Frontal cortex (tissue), 4 donors: ENCODE measurements around the gene RIT1. TPM values are rescaled to one million over a fixed set of nuclear protein-coding genes. Genes with fewer than 3 reads are reported as not detected.

Experiments used
- DNase-seq, 2 donors: peaks; one replicate each; pipeline ENCODE4 v3.0.0; 2012; ENCODE audit warnings: low spot score in 2 of 2
- FAIRE-seq: peaks from 2 replicates; lab custom pipeline; 2012; peaks lifted over from hg19 to GRCh38; lab: Jason Lieb, UNC
- small RNA-seq: library from RNA; depleted of rRNA; stranded (forward); fragments of <200 nt; gene quantifications from one replicate; pipeline ENCODE3, GENCODE V24; 2014
- total RNA-seq: library from RNA; depleted of rRNA; stranded (reverse); fragments of >200 nt; gene quantifications from one replicate; pipeline ENCODE4 v1.2.3, GENCODE V29; 2014
- donor health status: control.
- donor health status: control.
- donor health status: control.

RIT1 gene
- total RNA-seq, 1 donor from 2014 or later, result 33.8 TPM

GRCh38 chr1:155859881-155860871 lies 51.0 kb downstream of the RIT1 start:
- peak; percentile 52 to 80 for DNase-seq
- FAIRE-seq, result no peak

- FAIRE-seq, result peak; percentile 89
- peak; percentile 79 to 90 for DNase-seq
Measured at GRCh38 chr1:155859234-155859829, 51.8 kb downstream of the RIT1 start, which contains the start of gene SYT11. TSS of gene SYT11 (plus strand) at chr1:155859567. CDS start at chr1:155859762, 195 bp downstream.

DNA sequence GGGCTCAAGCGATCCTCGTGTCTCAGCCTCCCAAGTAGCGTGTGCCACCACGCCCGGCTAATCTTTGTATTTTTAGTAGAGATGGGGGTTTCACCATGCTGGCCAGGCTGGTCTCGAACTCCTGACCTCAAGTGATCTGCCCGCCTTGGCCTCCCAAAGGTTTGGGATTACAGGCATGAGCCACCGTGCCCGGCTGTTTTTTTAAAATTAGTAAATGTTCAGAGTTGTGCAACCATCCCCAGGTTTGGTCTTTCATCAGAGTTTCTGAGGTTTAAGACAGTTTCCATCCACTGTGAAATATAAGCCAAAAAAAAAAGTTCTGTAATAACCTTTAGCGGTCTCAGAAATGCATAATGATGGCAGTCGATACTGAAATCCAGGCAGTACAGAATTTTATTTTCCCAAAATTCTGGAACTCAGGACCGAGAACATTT lies 52.3 kb downstream of the RIT1 start:
- FAIRE-seq (no peak), DNase-seq (no peak)

DNA sequence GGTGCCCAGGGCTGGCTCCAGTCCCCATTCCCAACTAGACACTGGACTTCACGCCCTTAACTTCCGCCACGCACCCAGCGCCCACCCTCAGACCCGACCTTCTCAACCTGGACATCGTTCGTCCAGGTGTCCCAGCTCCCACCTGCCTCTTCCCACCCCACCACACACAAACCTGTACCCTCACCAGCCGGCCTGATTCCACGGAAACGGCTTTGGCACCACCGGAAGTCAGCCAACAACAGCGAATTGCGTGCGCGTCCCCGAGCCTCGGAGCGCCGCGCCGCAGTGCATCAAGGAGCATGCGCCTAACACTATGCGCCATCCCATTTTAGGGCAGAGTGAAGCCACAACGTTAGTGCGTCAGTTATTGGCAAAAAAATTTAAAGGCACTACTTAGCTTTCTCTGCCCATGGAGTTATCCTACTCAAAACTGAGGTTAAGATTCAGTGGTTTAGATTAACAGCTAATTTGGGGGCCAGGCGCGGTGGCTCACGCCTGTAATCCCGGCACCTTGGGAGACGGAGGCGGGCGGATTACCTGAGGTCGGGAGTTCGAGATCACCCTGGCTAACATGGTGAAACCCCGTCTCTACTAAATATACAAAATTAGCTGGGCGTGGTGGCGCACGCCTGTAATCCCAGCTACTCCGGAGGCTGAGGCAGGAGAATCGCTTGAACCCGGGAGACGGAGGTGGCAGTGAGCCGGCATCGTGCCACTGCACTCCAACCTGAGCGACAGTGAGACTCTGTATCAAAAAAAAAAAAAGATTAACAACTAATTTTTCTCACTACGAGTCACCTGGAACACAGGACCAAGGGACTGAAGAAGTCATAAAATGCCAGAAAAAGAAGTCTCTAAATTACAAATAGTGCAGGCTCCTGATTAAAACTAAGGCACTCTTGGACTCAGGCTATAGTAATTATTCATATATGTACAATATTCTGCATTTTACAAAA lies 53.9 kb downstream of the RIT1 start, which contains the start of gene GON4L:
GON4L (minus strand) TSS at position 240 of the 956 bp plus-strand sequence. CDS start 3,434 bp downstream, outside the sequence.
- no peak for FAIRE-seq
- DNase-seq, result peak; percentile 72 to 88

GRCh38 chr1:155856257-155856974 lies 54.7 kb downstream of the RIT1 start:
- FAIRE-seq (no peak), DNase-seq (no peak)

GRCh38 chr1:155850345-155850744 lies 60.8 kb downstream of the RIT1 start:
- no peak for FAIRE-seq
- no peak for DNase-seq

DNA sequence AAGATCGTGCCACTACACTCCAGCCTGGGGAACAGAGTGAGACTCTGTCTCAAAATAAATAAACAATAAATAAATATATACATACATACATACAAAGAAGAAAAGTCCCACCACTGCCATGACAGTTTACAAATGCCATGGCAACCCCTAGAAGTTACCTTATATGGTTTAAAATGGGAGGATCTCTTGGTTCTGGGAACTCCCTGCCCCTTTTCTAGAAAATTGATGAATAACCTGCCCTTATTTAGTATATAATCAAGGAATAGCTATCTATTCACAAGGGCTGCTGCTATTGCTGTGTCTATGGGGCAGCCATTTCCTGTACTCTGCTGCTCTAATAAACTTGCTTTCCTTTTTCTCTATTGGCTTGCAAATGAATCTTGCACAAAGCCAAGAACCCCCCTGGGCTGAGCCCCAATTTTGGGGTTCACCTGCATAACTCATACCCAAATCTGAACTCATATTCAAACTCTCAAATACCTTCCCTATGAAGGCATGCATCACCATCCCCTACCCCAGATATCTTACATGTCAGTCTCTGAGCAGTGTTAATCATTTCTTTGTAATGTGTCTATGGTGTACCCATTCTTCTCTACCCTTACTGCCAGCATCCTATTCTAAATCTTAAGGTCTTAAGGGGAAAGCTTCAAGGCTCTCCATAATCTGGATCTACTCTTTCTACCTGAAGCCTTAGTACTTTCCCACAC lies 63.2 kb downstream of the RIT1 start:
- DNase-seq (no peak), FAIRE-seq (no peak)

Small RNA genes lying within 50 kb of the gene (small RNA-seq; reads per million reads assigned to genes)
- gene MIR6738 (0.08 reads per million), gene RF00015 (not detected), gene SCARNA4 (not detected), gene SNORA80E (28.4 reads per million, percentile 97 among the genes with 10 or more reads in this experiment)

Other genes with a start within 250 kb of the RIT1 start
- gene YY1AP1, start 222.6 kb downstream of the RIT1 start, total RNA-seq, result 527 TPM
- gene DAP3, start 222.3 kb downstream of the RIT1 start, total RNA-seq, result 39.1 TPM
- 42.8 TPM for gene GON4L, start 54.1 kb downstream of the RIT1 start, total RNA-seq
- 163 TPM for gene SYT11, start 51.8 kb downstream of the RIT1 start, total RNA-seq
- 30.6 TPM for gene KHDC4, start 23.1 kb upstream of the RIT1 start, total RNA-seq
- gene RXFP4, start 30.3 kb upstream of the RIT1 start, total RNA-seq, result not detected
- 99.5 TPM for gene ARHGEF2, start 67.2 kb upstream of the RIT1 start, total RNA-seq
- 230 TPM for gene SSR2, start 109.6 kb upstream of the RIT1 start, total RNA-seq
- gene UBQLN4, start 142.4 kb upstream of the RIT1 start, total RNA-seq, result 28.5 TPM
- 36.3 TPM for gene LAMTOR2, start 143.4 kb upstream of the RIT1 start, total RNA-seq
- gene RAB25, start 149.8 kb upstream of the RIT1 start, total RNA-seq, result not detected
- gene MEX3A, start 171.1 kb upstream of the RIT1 start, total RNA-seq, result 43.2 TPM
- 14.3 TPM for gene LMNA, start 203.4 kb upstream of the RIT1 start, total RNA-seq
- 22.0 TPM for gene SEMA4A, start 242.2 kb upstream of the RIT1 start, total RNA-seq